Measurements from ENCODE around the gene KMT2C.
"Not testable (repeated sequence)": the region's sequence is repeated elsewhere in the genome, so short reads cannot be mapped to it uniquely, and the experiment has no call there.

The KMT2C gene

DNA sequence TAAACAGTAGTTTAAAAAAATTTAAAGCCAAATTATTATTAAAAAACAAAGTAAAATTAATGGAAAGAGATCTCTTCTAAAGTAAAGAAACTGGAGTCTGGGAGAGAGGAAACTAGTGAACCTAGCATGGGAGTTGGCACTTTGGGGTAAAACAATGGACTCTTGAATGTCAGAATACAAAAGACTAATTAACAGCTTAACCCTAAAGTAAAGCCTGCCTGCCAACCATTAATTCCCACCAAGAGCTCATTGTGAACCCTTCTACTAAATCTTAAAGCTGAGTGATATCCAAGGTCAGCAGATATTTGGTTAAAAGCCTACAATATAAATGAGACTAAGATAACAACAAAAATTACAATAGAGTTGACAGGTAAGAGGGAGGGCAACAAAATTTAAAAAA is 36.5 kb downstream of the KMT2C start:
- DNase-seq: no peak

DNA sequence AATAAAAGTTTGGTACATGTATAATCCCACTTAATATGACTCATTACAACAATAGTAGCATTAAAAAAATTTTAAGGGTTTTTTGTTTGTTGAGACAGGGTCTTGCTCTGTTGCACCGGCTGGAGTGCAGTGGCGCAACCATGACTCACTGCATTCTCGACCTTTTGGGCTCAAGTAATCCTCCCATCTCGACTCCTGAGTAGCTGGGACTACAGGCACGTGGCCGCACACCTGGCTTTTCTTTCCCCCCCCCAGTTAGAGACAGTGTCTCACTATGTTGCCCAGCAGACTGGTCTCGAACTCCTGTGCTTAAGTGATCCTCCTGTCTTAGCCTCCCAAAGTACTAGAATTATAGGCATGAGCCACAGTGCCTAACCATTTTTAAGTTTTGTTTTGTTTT is 40.7 kb downstream of the KMT2C start:
- DNase-seq: no peak

DNA sequence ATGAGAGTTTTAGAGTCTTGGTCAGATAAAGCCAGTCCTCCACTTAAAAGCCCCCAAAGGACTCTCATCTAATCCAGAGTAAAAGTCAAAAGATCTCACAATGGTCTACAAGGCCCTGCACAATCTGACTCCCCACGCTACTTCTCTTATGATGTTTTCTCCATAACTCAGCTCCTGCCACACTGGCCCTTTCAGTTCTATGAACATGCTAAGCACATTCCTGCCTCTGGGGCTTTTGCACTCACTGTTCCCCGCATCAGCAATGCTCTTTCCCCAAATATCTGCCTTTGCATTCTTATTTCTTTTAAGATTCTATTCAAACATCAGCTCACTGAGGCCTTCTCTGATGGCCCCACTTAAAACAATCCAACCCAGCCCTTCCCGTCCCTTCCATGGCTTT is 41.6 kb downstream of the KMT2C start:
- DNase-seq: not testable (repeated sequence)

GRCh38 chr7:152392254-152392653 is 43.5 kb downstream of the KMT2C start:
- DNase-seq: no peak

DNA sequence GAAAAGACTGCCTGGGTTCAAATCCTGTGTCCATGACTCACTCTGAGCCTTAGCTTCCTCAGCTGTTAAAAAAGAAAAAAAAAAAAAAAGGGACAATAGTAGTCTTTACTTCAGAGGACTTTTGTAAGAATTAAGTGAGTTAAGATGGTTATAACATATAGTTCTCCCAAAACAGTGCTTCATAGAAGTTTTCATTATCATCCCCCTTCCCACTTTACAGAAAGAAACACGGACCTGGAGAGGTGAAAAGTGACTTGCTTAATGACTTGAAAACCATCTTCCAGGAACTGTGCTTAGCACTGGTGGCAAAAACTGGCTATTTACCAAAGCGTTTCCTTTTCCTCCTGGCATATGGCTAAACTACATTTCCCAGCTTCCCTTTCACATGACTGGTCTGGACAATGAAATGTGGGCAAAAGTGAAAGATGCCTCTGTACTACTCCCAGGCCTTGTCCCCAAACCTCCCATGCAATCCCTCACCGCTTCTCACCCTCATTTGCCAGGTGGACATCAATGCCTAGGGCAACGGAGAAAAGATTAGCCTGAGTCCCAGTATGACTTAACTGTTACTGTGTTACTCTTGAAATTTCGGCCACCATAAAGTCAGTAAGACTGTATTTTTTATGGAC is 49.6 kb downstream of the KMT2C start:
- not testable (repeated sequence) for DNase-seq

DNA sequence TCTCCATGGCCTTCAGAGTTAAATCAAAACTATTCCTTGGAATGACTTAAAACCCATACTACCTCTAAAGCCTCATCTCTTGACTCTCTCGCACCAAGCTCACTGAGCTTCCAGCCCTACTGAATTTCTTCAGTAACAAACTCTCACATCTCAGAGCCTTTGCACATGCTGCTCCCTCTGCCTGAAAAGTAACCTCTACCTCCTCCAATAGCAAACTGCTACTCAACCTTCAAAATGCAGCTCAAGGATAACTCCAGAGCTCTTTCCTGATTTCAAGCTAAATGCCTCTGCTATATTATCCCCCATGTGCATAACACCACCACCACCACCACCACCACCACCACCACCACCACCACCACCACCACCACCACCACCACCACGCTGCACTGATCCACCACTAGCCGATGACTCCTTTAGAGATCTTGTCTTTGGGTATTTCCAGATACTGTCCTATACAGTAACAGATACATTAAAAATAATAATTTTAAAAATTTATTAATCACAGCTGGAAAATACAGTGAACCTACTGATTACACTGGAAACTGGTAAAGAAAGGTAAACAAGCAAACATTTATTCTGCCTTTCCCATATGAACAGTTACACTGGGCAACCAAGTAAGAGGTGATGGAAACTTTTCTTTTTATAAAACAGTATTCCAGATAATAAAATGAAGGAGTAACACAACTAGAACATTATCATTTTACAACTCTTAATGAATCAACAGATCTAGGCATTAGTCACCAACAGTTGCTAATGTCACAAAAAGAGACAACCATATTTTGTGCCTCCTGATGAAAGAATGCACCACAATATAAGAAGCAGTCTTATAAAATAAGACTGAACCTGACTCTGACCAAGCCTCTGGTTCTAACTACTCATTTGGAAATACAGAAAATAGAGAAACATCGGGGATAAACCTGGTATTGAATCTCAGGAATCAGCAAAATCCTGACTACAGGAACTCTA is 51.3 kb downstream of the KMT2C start:
- DNase-seq: not testable (repeated sequence)

- no peak for DNase-seq
These were observed 52.2 kb downstream of the KMT2C start for GRCh38 chr7:152383341-152384234.

GRCh38 chr7:152382244-152382643 is 53.6 kb downstream of the KMT2C start:
- peak in 1 of 5 experiments; percentile 50 for DNase-seq

DNA sequence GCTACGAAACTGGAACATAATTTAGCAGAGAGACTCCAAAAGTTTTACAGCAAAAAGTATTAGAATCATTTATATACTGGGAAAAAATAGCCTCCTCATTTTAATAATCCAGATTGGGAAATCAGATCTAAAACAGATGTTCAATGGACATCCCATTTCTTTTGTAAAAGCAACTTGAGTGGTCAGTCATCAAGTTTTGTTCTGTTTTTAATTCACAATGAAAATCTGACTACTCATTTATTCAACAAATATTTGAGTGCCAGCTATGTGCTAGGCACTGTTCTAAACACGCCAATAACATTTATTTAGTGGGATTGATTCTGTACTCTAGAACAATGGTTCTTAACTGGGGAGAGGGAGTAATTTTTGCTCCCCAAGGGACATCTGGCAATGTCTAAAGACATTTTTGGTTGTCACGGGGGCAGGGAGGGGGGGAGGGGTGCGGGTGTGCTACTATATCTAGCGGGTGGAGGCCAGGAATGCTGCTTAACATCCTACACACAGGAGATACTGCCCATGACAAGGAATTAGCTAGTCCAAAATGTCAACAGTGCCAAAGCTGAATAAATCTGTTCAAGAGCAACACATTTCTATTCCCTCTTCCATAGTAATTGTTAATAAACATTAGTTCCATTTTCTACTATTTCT is 54.7 kb downstream of the KMT2C start:
- not testable (repeated sequence) for DNase-seq

DNA sequence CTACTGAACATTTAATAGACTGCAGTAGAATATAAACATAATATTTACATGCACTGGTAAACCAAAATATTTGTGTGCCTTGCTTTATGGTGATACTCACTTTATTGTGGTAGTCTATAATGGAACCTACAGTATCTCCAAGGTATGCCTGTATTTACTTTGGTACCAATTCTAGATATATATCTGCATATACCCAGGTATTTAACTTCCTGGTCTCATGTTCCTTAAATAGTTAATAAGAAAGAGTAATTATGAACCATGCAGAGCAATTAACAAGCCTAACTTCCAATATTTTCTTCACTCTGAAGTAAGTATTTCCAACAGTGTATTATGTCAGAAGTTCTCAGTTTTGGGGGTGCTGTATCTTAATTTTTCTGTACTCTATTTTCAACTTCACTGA is 57.3 kb downstream of the KMT2C start:
- not testable (repeated sequence) for DNase-seq

GRCh38 chr7:152376716-152377484 is 58.9 kb downstream of the KMT2C start:
- not testable (repeated sequence) for DNase-seq

DNA sequence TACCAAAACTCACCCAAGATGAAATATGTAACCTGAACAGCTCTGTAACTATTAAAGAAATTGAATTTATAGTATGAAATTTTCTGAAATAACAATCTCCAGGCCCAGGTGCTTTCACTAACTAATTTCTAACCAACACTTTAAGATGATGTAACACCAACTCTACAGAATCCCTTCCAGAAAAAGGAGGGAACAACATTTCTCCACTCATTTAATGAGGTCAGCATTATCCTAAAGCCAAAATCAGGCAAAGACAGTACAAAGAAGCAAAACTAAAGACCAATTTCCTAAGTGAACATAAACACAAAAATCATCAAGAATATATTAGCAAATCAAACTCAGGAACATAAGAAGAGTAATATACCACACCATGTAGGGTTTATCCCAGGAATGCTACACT is 65.5 kb downstream of the KMT2C start:
- DNase-seq: no peak

- DNase-seq: no peak
These were observed 66.3 kb downstream of the KMT2C start for GRCh38 chr7:152369518-152369917.

GRCh38 chr7:152367170-152367569 is 68.6 kb downstream of the KMT2C start:
- DNase-seq: no peak

- no peak for DNase-seq
These were observed 69.1 kb downstream of the KMT2C start for GRCh38 chr7:152366662-152367061.

- DNase-seq: no peak
These were observed 69.7 kb downstream of the KMT2C start for GRCh38 chr7:152365982-152366603.

- no peak for DNase-seq
These were observed 72.0 kb downstream of the KMT2C start for GRCh38 chr7:152363798-152364197.

DNA sequence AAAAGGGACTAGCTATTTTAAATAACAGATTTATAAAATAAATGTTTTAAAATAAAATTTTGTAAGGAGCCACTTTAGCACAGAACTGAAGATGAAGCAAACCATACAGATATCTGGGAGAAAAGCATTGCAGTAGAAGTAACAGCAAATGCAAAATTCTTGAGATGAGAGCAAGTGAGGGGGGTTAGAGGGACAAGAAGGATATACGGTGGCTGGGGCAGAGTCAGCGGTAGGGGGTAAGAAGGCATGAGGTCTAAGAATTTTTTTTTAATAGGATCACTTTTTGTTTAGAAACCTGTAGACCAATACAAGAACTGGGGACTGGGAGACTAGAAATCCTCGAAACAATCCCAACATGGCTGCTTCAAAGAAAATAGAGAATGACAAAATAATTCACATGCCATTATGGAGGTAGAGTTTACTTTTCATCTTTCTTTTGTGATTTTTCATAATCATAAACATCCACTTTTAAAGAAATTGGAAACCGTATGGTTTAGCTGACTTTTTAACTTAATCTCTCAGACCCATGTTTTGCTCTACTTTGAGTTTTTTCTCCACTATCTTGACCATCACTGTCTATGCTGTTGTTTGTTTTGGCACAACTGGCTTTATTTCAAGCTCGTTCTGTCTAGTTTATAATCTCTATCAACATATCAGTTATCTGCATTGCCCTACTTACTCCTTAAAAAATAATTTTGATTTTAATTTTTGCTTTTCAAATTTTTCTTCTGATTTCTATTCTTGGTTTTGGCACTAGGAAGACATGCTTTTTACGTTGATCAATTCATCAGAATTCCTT is 73.5 kb downstream of the KMT2C start:
- DNase-seq: no peak

DNA sequence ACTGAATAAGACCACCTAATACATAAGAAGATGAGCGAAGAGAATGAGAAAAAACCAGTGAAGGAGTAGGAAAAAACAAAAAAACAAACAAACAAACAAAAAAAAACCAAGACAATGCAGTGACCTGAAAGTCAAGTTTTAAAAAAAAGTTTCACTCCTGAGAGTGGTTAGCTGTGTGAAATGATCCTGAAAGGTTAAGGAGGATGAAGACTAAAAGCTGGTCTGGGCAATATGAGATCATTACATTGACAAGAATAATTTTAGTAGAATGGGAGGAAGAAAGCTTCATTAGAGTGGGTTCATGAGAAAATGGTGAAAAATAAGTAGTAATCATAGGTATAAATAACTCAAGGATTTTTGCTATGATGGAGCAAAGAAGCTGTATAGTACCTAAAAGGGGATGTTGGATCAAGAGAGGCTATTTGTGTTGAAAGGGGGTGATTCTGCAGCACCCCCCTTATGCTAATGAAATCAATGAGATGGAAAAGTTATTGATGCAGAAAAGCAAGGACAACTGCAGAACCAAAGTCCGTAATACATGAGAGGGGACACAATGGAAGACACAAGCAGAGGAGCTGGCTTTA is 80.2 kb downstream of the KMT2C start:
- no peak for DNase-seq

DNA sequence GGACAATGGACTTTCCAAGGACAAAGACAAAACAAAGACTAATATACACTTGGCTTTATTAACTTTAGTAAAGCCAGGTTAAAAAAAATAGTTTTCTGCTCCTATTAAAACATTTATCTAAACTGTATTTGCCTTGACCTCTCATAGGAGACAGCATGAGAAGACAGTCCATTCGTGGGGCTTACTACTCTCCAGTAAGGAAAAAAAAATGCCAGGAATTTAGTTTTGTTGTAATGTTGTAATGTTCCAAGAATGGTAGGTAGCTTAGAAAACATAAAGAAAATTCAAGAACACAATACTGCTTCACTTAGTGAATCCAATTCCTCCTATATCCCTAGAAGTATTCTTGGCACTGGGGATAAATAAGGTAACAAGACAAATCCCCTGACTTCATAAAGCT is 81.7 kb downstream of the KMT2C start:
- no peak for DNase-seq
